A673 (cell line): ENCODE results near the gene IFIT3.

Experiments
- CTCF ChIP-seq: fragments of 300-800, 200-600 bp; sonication (generic); conservative IDR thresholded peaks from 2 replicates; pipeline ENCODE4 v1.5.1; 2017; ENCODE audit warnings: low read depth, mild to moderate bottlenecking, antibody characterized with exemption, low read length, moderate library complexity, mixed read lengths
- EZH2 ChIP-seq: fragments of 200-600 bp; sonication (generic); IDR thresholded peaks from 2 replicates; pipeline ENCODE4 v1.6.1; 2017; ENCODE audit warnings: borderline replicate concordance, low read depth, mild to moderate bottlenecking, mixed read lengths, antibody characterized with exemption, low read length; ENCODE audit not compliant: poor library complexity, severe bottlenecking

- TF ChIP-seq EZH2 (no peak), CTCF (no peak)
Observed at GRCh38 chr10:89357975-89358374, 30.2 kb downstream of the IFIT3 start.
